PC-9 (cell line): ENCODE data around the gene HNRNPF. TPM values are rescaled to one million over a fixed set of nuclear protein-coding genes. Genes with fewer than 3 reads are reported as not detected.

ENCODE experiments used
- BruUV-seq: library from RNA; stranded (reverse); fragments of 400-500 nt; replicated peaks from 2 replicates; lab custom pipeline; 2021; lab: Mats Ljungman, UMichigan
- CTCF ChIA-PET: fragments of 300-600 bp; sonication (Branson Sonifier 250); formaldehyde crosslinking; loops from one replicate; lab custom pipeline; 2022; ENCODE audit warnings: antibody characterized with exemption; lab: Charles Lee
- POLR2A ChIA-PET: fragments of 300-600 bp; sonication (Branson Sonifier 250); formaldehyde crosslinking; loops from one replicate; lab custom pipeline; 2022; ENCODE audit warnings: antibody characterized with exemption; ENCODE audit not compliant: unreplicated experiment; lab: Charles Lee
- DNase-seq, 2 experiments: peaks; one replicate each; pipeline versions ENCODE4 v3.0.0 to v3.0.0-alpha.2; 2015 to 2022; ENCODE audit warnings: mixed read lengths in 1 of 2
- H2AFZ ChIP-seq: fragments of 200-600 bp; sonication (generic); 2 replicates; pipeline ENCODE4 v1.8.1; 2017; ENCODE audit warnings: antibody characterized with exemption
- H3F3A ChIP-seq: fragments of 200-600 bp; sonication (generic); 2 replicates; pipeline ENCODE4 v1.8.1; 2017; ENCODE audit warnings: antibody characterized with exemption, mild to moderate bottlenecking, low read depth; ENCODE audit not compliant: insufficient read depth
- H3K27ac ChIP-seq: fragments of 200-600 bp; sonication (generic); 2 replicates; pipeline ENCODE4 v1.6.1; 2016; ENCODE audit warnings: mixed run types
- H3K27me3 ChIP-seq: fragments of 200-600 bp; sonication (generic); 2 replicates; pipeline ENCODE4 v1.6.1; 2016; ENCODE audit warnings: low read depth, mixed run types; ENCODE audit not compliant: insufficient read depth
- H3K36me3 ChIP-seq: fragments of 200-600 bp; sonication (generic); 2 replicates; pipeline ENCODE4 v1.6.1; 2016; ENCODE audit warnings: low read depth, mixed run types
- H3K4me1 ChIP-seq: fragments of 200-600 bp; sonication (generic); replicated peaks from 2 replicates; pipeline ENCODE4 v1.6.1; 2016; ENCODE audit warnings: mixed run types; ENCODE audit not compliant: insufficient read depth
- H3K4me2 ChIP-seq: fragments of 200-600 bp; sonication (generic); 2 replicates; pipeline ENCODE4 v1.6.1; 2017; ENCODE audit warnings: mixed run types
- H3K4me3 ChIP-seq: fragments of 200-600 bp; sonication (generic); 2 replicates; pipeline ENCODE4 v1.6.1; 2016; ENCODE audit warnings: mixed run types
- H3K79me2 ChIP-seq: fragments of 200-600 bp; sonication (generic); 2 replicates; pipeline ENCODE4 v1.6.1; 2017; ENCODE audit warnings: low read depth, mixed run types
- H3K9me2 ChIP-seq: fragments of 200-600 bp; sonication (generic); 2 replicates; pipeline ENCODE4 v1.8.1; 2017; ENCODE audit warnings: mild to moderate bottlenecking; ENCODE audit not compliant: insufficient read depth
- H3K9me3 ChIP-seq: fragments of 200-600 bp; sonication (generic); 2 replicates; pipeline ENCODE4 v1.8.1; 2016; ENCODE audit warnings: low read depth; ENCODE audit not compliant: insufficient read depth
- H4K20me1 ChIP-seq: fragments of 200-600 bp; sonication (generic); 2 replicates; pipeline ENCODE4 v1.8.1; 2017; ENCODE audit not compliant: insufficient read depth
- EZH2 ChIP-seq: fragments of 200-600 bp; sonication (generic); IDR thresholded peaks from 2 replicates; pipeline ENCODE4 v1.8.0; 2017; ENCODE audit warnings: antibody characterized with exemption, low read depth
- intact Hi-C: fragments of 100-400 bp; cut with micrococcal nuclease; formaldehyde crosslinking; loops from one replicate; pipeline ENCODE4 v1.10.0; 2022; ENCODE audit not compliant: unreplicated experiment
- total RNA-seq: library from RNA; stranded (reverse); gene quantifications from 2 replicates; pipeline ENCODE4 v1.2.3, GENCODE V29; 2021
- TF ChIP-seq, protein P1 (sequence below): fragments of 200-600 bp; sonication (generic); conservative IDR thresholded peaks from 2 replicates; pipeline ENCODE4 v1.6.1; 2017; ENCODE audit warnings: mixed run types, antibody characterized with exemption, mild to moderate bottlenecking, moderate library complexity

HNRNPF gene
- total RNA-seq, 1 experiment from 2014 or later = 337 TPM

DNA sequence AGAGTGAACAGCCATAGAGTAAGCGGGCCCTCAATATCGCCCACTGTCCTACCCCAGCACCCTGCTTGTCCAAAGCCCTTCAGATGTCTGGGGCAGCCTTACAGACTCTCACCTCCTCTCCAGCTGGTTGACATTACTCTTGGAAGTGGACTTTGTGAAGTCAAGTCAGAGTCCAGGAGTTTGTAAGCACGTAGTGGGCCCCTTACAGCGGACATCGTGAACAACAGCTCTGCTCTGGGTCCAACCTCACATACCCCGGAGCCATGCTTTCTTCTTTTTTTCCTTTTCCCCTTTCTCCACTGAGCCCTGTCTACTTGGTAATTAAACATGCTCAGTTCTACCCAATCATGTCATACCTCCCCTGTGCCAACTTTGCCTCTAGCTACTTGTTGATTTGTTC is 17.5 kb downstream of the HNRNPF start:
- Histone ChIP-seq H3K4me2 (no peak overlapping the region), H4K20me1 (peaks cover 95% of the 10 kb centered on the region), H2AFZ (no peak overlapping the region), H3K9me2 (no peaks in the 10 kb centered on the region), H3K9me3 (no peaks in the 10 kb centered on the region), H3K27ac (no peak overlapping the region), H3K36me3 (peaks cover 88% of the 10 kb centered on the region), H3K27me3 (no peaks in the 10 kb centered on the region), H3K79me2 (peaks cover 91% of the 10 kb centered on the region), H3K4me1 (peaks cover 17% of the 10 kb centered on the region), H3K4me3 (no peak overlapping the region), H3F3A (peaks cover 98% of the 10 kb centered on the region)
- BruUV-seq = no TSS peak
- POLR2A ChIA-PET = no interaction called here
- no peak for TF ChIP-seq EZH2
- TF ChIP-seq, protein P1, sequence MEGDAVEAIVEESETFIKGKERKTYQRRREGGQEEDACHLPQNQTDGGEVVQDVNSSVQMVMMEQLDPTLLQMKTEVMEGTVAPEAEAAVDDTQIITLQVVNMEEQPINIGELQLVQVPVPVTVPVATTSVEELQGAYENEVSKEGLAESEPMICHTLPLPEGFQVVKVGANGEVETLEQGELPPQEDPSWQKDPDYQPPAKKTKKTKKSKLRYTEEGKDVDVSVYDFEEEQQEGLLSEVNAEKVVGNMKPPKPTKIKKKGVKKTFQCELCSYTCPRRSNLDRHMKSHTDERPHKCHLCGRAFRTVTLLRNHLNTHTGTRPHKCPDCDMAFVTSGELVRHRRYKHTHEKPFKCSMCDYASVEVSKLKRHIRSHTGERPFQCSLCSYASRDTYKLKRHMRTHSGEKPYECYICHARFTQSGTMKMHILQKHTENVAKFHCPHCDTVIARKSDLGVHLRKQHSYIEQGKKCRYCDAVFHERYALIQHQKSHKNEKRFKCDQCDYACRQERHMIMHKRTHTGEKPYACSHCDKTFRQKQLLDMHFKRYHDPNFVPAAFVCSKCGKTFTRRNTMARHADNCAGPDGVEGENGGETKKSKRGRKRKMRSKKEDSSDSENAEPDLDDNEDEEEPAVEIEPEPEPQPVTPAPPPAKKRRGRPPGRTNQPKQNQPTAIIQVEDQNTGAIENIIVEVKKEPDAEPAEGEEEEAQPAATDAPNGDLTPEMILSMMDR = no peak
- CTCF ChIA-PET = no interaction called here
- DNase-seq = no peak
- intact Hi-C loops = no loop called here

DNA sequence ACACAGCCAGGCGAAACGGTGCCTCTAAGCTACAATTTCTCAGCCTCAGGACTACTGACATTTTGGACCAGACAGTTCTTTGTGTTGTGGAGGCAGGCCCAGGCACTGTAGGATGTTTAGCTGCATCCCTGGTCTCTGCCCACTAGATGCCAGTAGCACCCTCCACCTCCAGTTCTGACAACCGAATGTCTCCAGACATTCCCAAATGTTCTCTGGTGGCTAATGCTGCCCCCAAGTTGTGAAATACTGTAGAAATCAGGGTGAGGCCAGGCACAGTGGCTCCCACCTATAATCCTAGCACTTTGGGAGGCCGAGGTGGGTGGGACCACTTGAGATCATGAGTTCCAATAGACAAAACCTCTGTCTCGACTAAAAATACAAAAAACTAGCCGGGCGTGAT is 18.2 kb downstream of the HNRNPF start:
- intact Hi-C loops = no loop called here
- CTCF ChIA-PET = interaction anchor here (0.5 to 0.8 kb wide), 2 partner anchors 10 to 11 kb away, joined by 4 read pairs; no protein-coding TSS in a partner anchor
- Histone ChIP-seq H3K36me3 (peaks cover 88% of the 10 kb centered on the region), H3K9me3 (no peaks in the 10 kb centered on the region), H2AFZ (no peak overlapping the region), H3F3A (peaks cover 98% of the 10 kb centered on the region), H3K9me2 (no peaks in the 10 kb centered on the region), H3K27ac (no peak overlapping the region), H3K4me2 (no peak overlapping the region), H3K4me3 (no peak overlapping the region), H3K27me3 (no peaks in the 10 kb centered on the region), H3K4me1 (peaks cover 16% of the 10 kb centered on the region), H3K79me2 (peaks cover 84% of the 10 kb centered on the region), H4K20me1 (peaks cover 92% of the 10 kb centered on the region)
- DNase-seq = no peak
- no TSS peak for BruUV-seq
- POLR2A ChIA-PET = interaction anchor here (0.6 kb wide), 1 partner anchor 70 kb away, joined by 4 read pairs; no protein-coding TSS in a partner anchor
- TF ChIP-seq EZH2 = no peak
- TF ChIP-seq, protein P1 = peak; percentile 57

DNA sequence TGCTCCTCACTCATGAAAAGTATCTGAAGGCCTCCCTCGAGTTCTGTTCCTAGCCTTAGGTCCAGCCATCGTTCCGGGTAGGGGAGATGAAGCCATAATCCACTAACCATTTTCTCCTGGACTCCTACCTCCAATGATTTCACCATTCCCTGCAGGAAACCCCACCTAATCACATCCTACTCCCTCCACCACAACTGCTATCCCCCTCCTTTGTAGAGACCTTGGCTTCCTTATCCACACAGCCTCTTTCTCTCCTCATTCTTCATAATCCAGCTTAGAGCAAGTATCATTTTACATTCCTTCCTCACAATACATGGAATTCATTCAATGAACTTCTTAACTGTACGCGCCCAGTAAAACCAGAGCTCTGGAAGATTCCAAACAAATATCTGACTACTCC is 18.7 kb downstream of the HNRNPF start:
- CTCF ChIA-PET = interaction anchor here (0.5 to 0.8 kb wide), 2 partner anchors 9 to 11 kb away, joined by 4 read pairs; no protein-coding TSS in a partner anchor
- H3K27me3 ChIP-seq = no peaks in the 10 kb centered on the region
- H3K4me3 ChIP-seq = no peak overlapping the region
- H3F3A ChIP-seq = peaks cover 98% of the 10 kb centered on the region
- no peaks in the 10 kb centered on the region for H3K9me3 ChIP-seq
- POLR2A ChIA-PET = no interaction called here
- no peak for DNase-seq
- peaks cover 92% of the 10 kb centered on the region for H4K20me1 ChIP-seq
- no TSS peak for BruUV-seq
- peaks cover 80% of the 10 kb centered on the region for H3K79me2 ChIP-seq
- intact Hi-C loops = no loop called here
- no peak overlapping the region for H2AFZ ChIP-seq
- H3K9me2 ChIP-seq = no peaks in the 10 kb centered on the region
- H3K4me1 ChIP-seq = peaks cover 11% of the 10 kb centered on the region
- no peak for TF ChIP-seq EZH2
- TF ChIP-seq, protein P1 = no peak
- H3K27ac ChIP-seq = no peak overlapping the region
- H3K4me2 ChIP-seq = no peak overlapping the region
- H3K36me3 ChIP-seq = peaks cover 84% of the 10 kb centered on the region
